ENCODE results near the gene NHERF1. TPM values are rescaled to one million over a fixed set of nuclear protein-coding genes. Genes with fewer than 3 reads are reported as not detected.

NHERF1 gene
- total and polyA plus RNA-seq, 7 donors: 2.4 to 37.1 (median 4.9) TPM

DNA sequence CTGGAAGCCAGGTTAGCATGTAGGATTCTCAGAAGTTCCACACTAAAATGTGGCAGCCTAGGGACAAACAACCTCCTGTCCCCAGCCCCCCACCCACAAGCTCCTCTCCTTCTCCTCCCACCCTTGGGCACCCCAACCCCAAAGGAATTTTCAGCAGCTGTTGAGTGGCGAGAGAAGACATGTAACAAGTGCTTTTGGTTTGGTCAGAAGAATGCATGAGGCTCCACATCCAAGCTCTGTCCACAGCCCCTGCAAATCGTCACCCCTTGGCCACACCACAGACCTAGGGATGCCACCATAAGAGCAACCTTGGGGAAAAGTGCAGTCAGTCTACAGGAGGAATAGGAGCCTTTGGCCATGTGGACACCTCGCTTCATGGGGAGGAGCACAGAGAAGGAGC, 23.3 kb upstream of the NHERF1 start:
- intact Hi-C loops (cut with DNase I): no loop called here
- WGBS, 3 donors: 74 to 86% (median 78%) methylated on average over 3 of the region's 3 CpGs

GRCh38 chr17:74728033-74728701, 20.3 kb upstream of the NHERF1 start:
- TF ChIP-seq, protein P1, sequence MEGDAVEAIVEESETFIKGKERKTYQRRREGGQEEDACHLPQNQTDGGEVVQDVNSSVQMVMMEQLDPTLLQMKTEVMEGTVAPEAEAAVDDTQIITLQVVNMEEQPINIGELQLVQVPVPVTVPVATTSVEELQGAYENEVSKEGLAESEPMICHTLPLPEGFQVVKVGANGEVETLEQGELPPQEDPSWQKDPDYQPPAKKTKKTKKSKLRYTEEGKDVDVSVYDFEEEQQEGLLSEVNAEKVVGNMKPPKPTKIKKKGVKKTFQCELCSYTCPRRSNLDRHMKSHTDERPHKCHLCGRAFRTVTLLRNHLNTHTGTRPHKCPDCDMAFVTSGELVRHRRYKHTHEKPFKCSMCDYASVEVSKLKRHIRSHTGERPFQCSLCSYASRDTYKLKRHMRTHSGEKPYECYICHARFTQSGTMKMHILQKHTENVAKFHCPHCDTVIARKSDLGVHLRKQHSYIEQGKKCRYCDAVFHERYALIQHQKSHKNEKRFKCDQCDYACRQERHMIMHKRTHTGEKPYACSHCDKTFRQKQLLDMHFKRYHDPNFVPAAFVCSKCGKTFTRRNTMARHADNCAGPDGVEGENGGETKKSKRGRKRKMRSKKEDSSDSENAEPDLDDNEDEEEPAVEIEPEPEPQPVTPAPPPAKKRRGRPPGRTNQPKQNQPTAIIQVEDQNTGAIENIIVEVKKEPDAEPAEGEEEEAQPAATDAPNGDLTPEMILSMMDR (IDR thresholded peaks at IDR 0.05): no peak
- Histone ChIP-seq H3K4me3 (no peak overlapping the region), H3K9me3 (no peaks in the 10 kb centered on the region), H3K4me1 (no peaks in the 10 kb centered on the region), H3K27me3 (ENCODE audit: insufficient read depth in 3 of 3, low read length in 2 of 3) (peaks cover 0 to 19% (median 4%) of the 10 kb centered on the region in 3 donors), H3K27ac (no peak overlapping the region), H3K36me3 (ENCODE audit: insufficient read depth in 1 of 2, low read depth in 1 of 2) (no peaks in the 10 kb centered on the region)
- no peak for ATAC-seq
- intact Hi-C loops (cut with DNase I): no loop called here
- no peak for DNase-seq
- 87 to 92% (median 89%) methylated on average over 3 of the region's 3 CpGs for WGBS, 3 donors

More for the DNA sequence above, 23.3 kb upstream of the NHERF1 start:
- H3K4me3 ChIP-seq: no peak overlapping the region
- ATAC-seq: no peak
- H3K4me1 ChIP-seq: no peaks in the 10 kb centered on the region
- H3K27me3 ChIP-seq (ENCODE audit: insufficient read depth in 3 of 3, low read length in 2 of 3): peaks cover 0 to 4% (median 0%) of the 10 kb centered on the region in 3 donors
- no peaks in the 10 kb centered on the region for H3K36me3 ChIP-seq (ENCODE audit: insufficient read depth in 1 of 2, low read depth in 1 of 2)
- no peak for DNase-seq
- TF ChIP-seq, protein P1 (IDR thresholded peaks at IDR 0.05): no peak
- H3K27ac ChIP-seq: no peak overlapping the region
- no peaks in the 10 kb centered on the region for H3K9me3 ChIP-seq

GRCh38 chr17:74728702-74729075, 19.7 kb upstream of the NHERF1 start:
- intact Hi-C loops (cut with DNase I): no loop called here

DNA sequence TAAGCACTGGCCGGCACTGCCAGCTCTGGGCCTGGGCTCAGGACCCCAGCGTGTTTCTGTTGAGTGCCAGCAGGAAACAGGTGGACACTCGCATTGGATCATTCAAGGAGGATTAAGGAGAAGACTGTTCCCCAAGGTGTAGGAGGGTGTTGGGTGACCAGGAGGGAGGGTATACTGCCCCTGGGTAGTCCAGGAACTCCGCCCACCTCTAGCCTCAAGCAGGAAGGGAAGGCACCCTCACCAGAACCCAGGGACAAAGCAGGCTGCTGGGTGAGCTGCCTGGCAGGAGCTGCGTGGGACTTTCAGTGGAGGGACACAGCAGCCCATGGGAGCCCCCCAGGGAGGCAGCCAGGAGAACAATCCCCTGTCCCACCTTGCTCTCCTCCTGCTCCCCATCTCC, 19.1 kb upstream of the NHERF1 start:
- no peaks in the 10 kb centered on the region for H3K36me3 ChIP-seq (ENCODE audit: insufficient read depth in 1 of 2, low read depth in 1 of 2)
- DNase-seq: no peak
- H3K27ac ChIP-seq: no peak overlapping the region
- no peak overlapping the region for H3K4me3 ChIP-seq
- intact Hi-C loops (cut with DNase I): no loop called here
- H3K9me3 ChIP-seq: no peaks in the 10 kb centered on the region
- 69 to 77% (median 73%) methylated on average over 5 of the region's 5 CpGs for WGBS, 3 donors
- TF ChIP-seq, protein P1 (IDR thresholded peaks at IDR 0.05): no peak
- H3K27me3 ChIP-seq (ENCODE audit: insufficient read depth in 3 of 3, low read length in 2 of 3): peaks cover 0 to 26% (median 4%) of the 10 kb centered on the region in 3 donors
- H3K4me1 ChIP-seq: no peaks in the 10 kb centered on the region
- no peak for ATAC-seq

More at GRCh38 chr17:74728702-74729075, 19.7 kb upstream of the NHERF1 start:
- H3K9me3 ChIP-seq: no peaks in the 10 kb centered on the region
- H3K27me3 ChIP-seq (ENCODE audit: insufficient read depth in 3 of 3, low read length in 2 of 3): peaks cover 0 to 23% (median 4%) of the 10 kb centered on the region in 3 donors
- ATAC-seq (no peak), DNase-seq (no peak)
- no peak overlapping the region for H3K27ac ChIP-seq
- no peaks in the 10 kb centered on the region for H3K4me1 ChIP-seq
- 89 to 98% (median 90%) methylated on average over 3 of the region's 3 CpGs for WGBS, 3 donors
- TF ChIP-seq, protein P1 (IDR thresholded peaks at IDR 0.05): no peak
- no peak overlapping the region for H3K4me3 ChIP-seq
- H3K36me3 ChIP-seq (ENCODE audit: insufficient read depth in 1 of 2, low read depth in 1 of 2): no peaks in the 10 kb centered on the region

DNA sequence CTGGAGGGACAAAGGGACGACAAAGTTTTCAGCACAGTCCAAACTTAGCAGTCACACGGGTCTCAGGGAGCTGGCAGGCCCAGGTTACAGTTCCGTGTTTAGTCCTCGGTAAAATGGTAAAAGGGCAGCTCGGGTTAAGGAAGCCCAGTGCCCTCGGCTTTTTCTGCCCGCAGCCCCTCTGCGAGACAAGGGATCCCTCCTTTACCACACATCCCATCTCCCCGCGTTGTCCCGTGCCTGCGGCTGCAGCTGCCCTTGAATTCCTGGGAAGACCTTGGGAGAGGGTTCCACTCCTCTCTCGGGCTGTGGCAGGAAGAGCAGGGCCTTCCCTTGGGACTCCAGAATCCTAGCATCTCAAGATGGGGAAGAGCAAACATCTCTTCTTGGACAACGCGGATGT, 18.6 kb upstream of the NHERF1 start:
- no peak for ATAC-seq
- Histone ChIP-seq H3K9me3 (no peaks in the 10 kb centered on the region), H3K36me3 (ENCODE audit: insufficient read depth in 1 of 2, low read depth in 1 of 2) (no peaks in the 10 kb centered on the region), H3K4me3 (no peak overlapping the region), H3K27me3 (ENCODE audit: insufficient read depth in 3 of 3, low read length in 2 of 3) (peaks cover 0 to 26% (median 4%) of the 10 kb centered on the region in 3 donors), H3K4me1 (no peaks in the 10 kb centered on the region), H3K27ac (no peak overlapping the region)
- DNase-seq: no peak
- intact Hi-C loops (cut with DNase I): no loop called here
- 86 to 87% (median 86%) methylated on average over 15 of the region's 15 CpGs for WGBS, 3 donors
- TF ChIP-seq, protein P1 (IDR thresholded peaks at IDR 0.05): no peak

Data from psoas muscle (tissue), 8 donors.